C4-2B (cell line): ENCODE results near the gene RPS26.

Experiments used
- CTCF ChIP-seq: fragments of 450-650 bp; conservative IDR thresholded peaks from 2 replicates; pipeline ENCODE4 v1.5.1; 2017; ENCODE audit warnings: mild to moderate bottlenecking
- ZFX ChIP-seq: fragments of 450-650 bp; IDR thresholded peaks from 2 replicates; pipeline ENCODE4 v1.6.1; 2017

- no peak for TF ChIP-seq CTCF
- TF ChIP-seq ZFX, result no peak
Observed at GRCh38 chr12:56061982-56062381, 20.3 kb downstream of the RPS26 start.
